ENCODE results near the gene TAP1.

Gene TAP1

GRCh38 chr6:32851025-32851424 is 2.5 kb downstream of the TAP1 start:
- H3K27ac ChIP-seq (ENCODE audit: extremely low read depth, low read depth, low read length), result no peak overlapping the region
- TF ChIP-seq TSHZ1 (tag by site-specific recombination; IDR thresholded peaks at IDR 0.05; ENCODE audit: borderline replicate concordance) (no peak), ZNF175 (tag by site-specific recombination; IDR thresholded peaks at IDR 0.05) (no peak), ZNF510 (tag by site-specific recombination; IDR thresholded peaks at IDR 0.05; ENCODE audit: insufficient replicate concordance) (no peak), KLF8 (tag by site-specific recombination; IDR thresholded peaks at IDR 0.05) (no peak), ATF2 (tag by site-specific recombination; IDR thresholded peaks at IDR 0.05; ENCODE audit: low read depth) (no peak), ZNF501 (tag by site-specific recombination; IDR thresholded peaks at IDR 0.05) (no peak), ZNF670 (tag by site-specific recombination; IDR thresholded peaks at IDR 0.05; ENCODE audit: low read depth) (no peak), ZXDB (tag by site-specific recombination; IDR thresholded peaks at IDR 0.05) (no peak)
- H3K36me3 ChIP-seq (ENCODE audit: control insufficient read depth in 2 of 2, insufficient read depth in 1 of 2, low read length in 2 of 2), result peaks cover 6 to 47% of the 10 kb centered on the region in 2 experiments; a peak in 2 of 3 replicates
- H3K4me1 ChIP-seq (ENCODE audit: control insufficient read depth, insufficient read depth, low read length), result no peaks in the 10 kb centered on the region; the same call in 1 of the 2 replicates
- CTCF ChIA-PET, result interaction anchor here (0.7 to 3.2 kb wide), 8 partner anchors 8 to 438 kb away, joined by 3 to 29 read pairs (median 4); partner anchors contain the start of gene TAP2
- H3K9me3 ChIP-seq (ENCODE audit: control insufficient read depth, insufficient read depth, low read depth, low read length), result no peaks in the 10 kb centered on the region
- POLR2A ChIA-PET, result interaction anchor here (0.9 to 2.4 kb wide), 3 partner anchors 10 to 121 kb away, joined by 3 to 11 read pairs (median 5); partner anchors contain the start of gene TAP2
- no peak overlapping the region for H3K4me3 ChIP-seq (ENCODE audit: low read depth, low read length)

- ChIA-PET POLR2A (interaction anchor here (0.6 kb wide), 1 partner anchor 10 kb away, joined by 4 read pairs; the partner anchor contains the start of gene TAP2), CTCF (interaction anchor here (0.7 to 3.2 kb wide), 2 partner anchors 10 to 1087 kb away, joined by 4 to 29 read pairs; partner anchors contain the start of gene TAP2)
- H3K9me3 ChIP-seq (ENCODE audit: control insufficient read depth, insufficient read depth, low read depth, low read length), result no peaks in the 10 kb centered on the region
- no peak for TF ChIP-seq WT1 (tag by site-specific recombination; IDR thresholded peaks at IDR 0.05)
- TF ChIP-seq ZNF174 (tag by site-specific recombination; IDR thresholded peaks at IDR 0.05), result no peak
- TF ChIP-seq RBAK (tag by site-specific recombination; IDR thresholded peaks at IDR 0.05), result no peak
- no peak for TF ChIP-seq ZNF549 (tag by site-specific recombination; IDR thresholded peaks at IDR 0.05)
- TF ChIP-seq YY1 (tag by site-specific recombination; IDR thresholded peaks at IDR 0.05), result no peak
- no peak for TF ChIP-seq ZNF114 (tag by site-specific recombination; IDR thresholded peaks at IDR 0.05)
- no peak for TF ChIP-seq ZNF350 (tag by site-specific recombination; IDR thresholded peaks at IDR 0.05)
- no peak for TF ChIP-seq ZBTB17 (tag by site-specific recombination; IDR thresholded peaks at IDR 0.05)
- no peak overlapping the region for H3K27ac ChIP-seq (ENCODE audit: extremely low read depth, low read depth, low read length)
- no peaks in the 10 kb centered on the region; the same call in 1 of the 2 replicates for H3K4me1 ChIP-seq (ENCODE audit: control insufficient read depth, insufficient read depth, low read length)
- H3K36me3 ChIP-seq (ENCODE audit: control insufficient read depth in 2 of 2, insufficient read depth in 1 of 2, low read length in 2 of 2), result peaks cover 6 to 54% of the 10 kb centered on the region in 2 experiments; a peak in 2 of 3 replicates
- H3K4me3 ChIP-seq (ENCODE audit: low read depth, low read length), result no peak overlapping the region
Observed at GRCh38 chr6:32849126-32849525, 4.4 kb downstream of the TAP1 start.

- TF ChIP-seq ZNF76 (tag by site-specific recombination; IDR thresholded peaks at IDR 0.05; ENCODE audit: borderline replicate concordance, low read depth) (no peak), ZNF211 (tag by site-specific recombination; IDR thresholded peaks at IDR 0.05; ENCODE audit: low read depth) (no peak), ZNF175 (tag by site-specific recombination; IDR thresholded peaks at IDR 0.05) (no peak), ZSCAN5A (tag by site-specific recombination; IDR thresholded peaks at IDR 0.05) (no peak), ZNF555 (tag by site-specific recombination; conservative IDR thresholded peaks at IDR 0.05) (no peak), ZNF629 (tag by site-specific recombination; IDR thresholded peaks at IDR 0.05) (no peak), ZNF785 (tag by site-specific recombination; IDR thresholded peaks at IDR 0.05) (no peak), ZNF391 (tag by site-specific recombination; IDR thresholded peaks at IDR 0.05; ENCODE audit: borderline replicate concordance, low read depth) (no peak)
- Histone ChIP-seq H3K9me3 (ENCODE audit: control insufficient read depth, insufficient read depth, low read depth, low read length) (no peaks in the 10 kb centered on the region), H3K4me1 (ENCODE audit: control insufficient read depth, insufficient read depth, low read length) (no peaks in the 10 kb centered on the region; the same call in 1 of the 2 replicates), H3K4me3 (ENCODE audit: low read depth, low read length) (no peak overlapping the region), H3K27ac (ENCODE audit: extremely low read depth, low read depth, low read length) (no peak overlapping the region), H3K36me3 (ENCODE audit: control insufficient read depth in 2 of 2, insufficient read depth in 1 of 2, low read length in 2 of 2) (peaks cover 6 to 54% of the 10 kb centered on the region in 2 experiments; a peak in 2 of 3 replicates)
- POLR2A ChIA-PET, result no interaction called here
- CTCF ChIA-PET, result interaction anchor here (1.5 kb wide), 1 partner anchor 9 kb away, joined by 9 read pairs; the partner anchor contains the start of gene TAP2
Observed at GRCh38 chr6:32847795-32848194, 5.7 kb downstream of the TAP1 start.
